Activated T-cell treated with anti-CD3 and anti-CD28 coated beads, Interleukin-2, amount 50 U/mL, for 4 hours (primary cell): ENCODE measurements around the gene SAP30. TPM values are rescaled to one million over a fixed set of nuclear protein-coding genes. Genes with fewer than 3 reads are reported as not detected.

Experiments
- ATAC-seq, 2 donors: fragments of 200-7000 bp; cut with Tn5 transposase; one replicate each; pipeline ENCODE4 v1.10.0; 2021
- DNase-seq: peaks from one replicate; pipeline ENCODE4 v3.0.0-alpha.2; 2020
- H3K27me3 Mint-ChIP-seq: one replicate; pipeline ENCODE4 v1.8.0; 2021; ENCODE audit warnings: low read depth, mixed read lengths
- H3K36me3 Mint-ChIP-seq: one replicate; pipeline ENCODE4 v1.8.0; 2022; ENCODE audit warnings: mixed read lengths; ENCODE audit not compliant: insufficient read depth
- H3K4me1 Mint-ChIP-seq: one replicate; pipeline ENCODE4 v1.8.0; 2021; ENCODE audit warnings: low read depth, mixed read lengths
- H3K4me3 Mint-ChIP-seq: one replicate; pipeline ENCODE4 v1.8.0; 2021; ENCODE audit warnings: mild to moderate bottlenecking, moderate library complexity, mixed read lengths
- H3K9me3 Mint-ChIP-seq: one replicate; pipeline ENCODE4 v1.8.0; 2021; ENCODE audit warnings: mixed read lengths
- total RNA-seq, 3 donors: library from RNA; stranded (reverse); gene quantifications; one replicate each; pipeline ENCODE4 v1.2.1, GENCODE V29; 2021

The SAP30 gene
- total RNA-seq, 3 donors from 2014 or later = 6.9 to 11.0 (median 10.7) TPM

DNA sequence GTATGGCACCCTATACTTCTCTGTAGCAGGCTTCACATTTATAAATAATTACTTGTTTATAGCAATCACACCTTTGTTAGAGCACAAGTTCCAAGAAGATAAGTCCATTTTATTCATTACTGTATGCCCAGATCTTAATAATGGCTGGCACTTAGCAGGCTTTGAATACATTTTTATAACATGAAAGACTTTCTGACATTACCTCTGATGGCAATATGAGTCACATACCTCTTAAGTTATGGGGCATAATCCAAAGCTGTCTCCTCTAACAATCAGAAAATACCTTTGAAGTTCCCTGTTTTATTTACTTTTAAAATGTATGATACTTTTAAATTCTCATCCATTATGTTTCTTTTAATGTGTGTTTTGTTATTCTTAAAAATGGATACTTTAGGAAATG lies 16.0 kb downstream of the SAP30 start:
- H3K9me3 Mint-ChIP-seq = no peaks in the 10 kb centered on the region
- ATAC-seq = no peak
- no peaks in the 10 kb centered on the region for H3K36me3 Mint-ChIP-seq
- no peak overlapping the region for H3K4me3 Mint-ChIP-seq
- DNase-seq = no peak
- H3K27me3 Mint-ChIP-seq = peaks cover 7% of the 10 kb centered on the region
- H3K4me1 Mint-ChIP-seq = no peaks in the 10 kb centered on the region

DNA sequence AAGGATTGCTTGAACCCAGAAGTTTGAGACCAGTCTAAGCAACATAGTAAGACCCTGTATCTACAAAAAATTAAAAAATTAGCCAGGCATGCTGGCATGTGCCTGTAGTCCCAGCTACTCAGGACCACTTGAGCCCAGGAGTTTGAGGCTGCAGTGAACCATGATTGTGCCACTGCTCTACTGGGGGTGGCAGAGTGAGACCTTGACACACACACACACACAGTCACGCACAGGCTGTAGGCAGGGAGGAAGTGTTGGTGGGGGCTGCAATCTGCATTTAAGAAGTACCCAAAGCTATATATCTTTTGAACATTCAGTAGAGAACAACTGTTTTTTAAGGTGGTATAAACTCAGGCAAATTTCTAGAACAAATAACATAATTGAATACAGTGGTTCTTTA lies 20.9 kb downstream of the SAP30 start:
- no peak for DNase-seq
- Mint-ChIP-seq H3K4me3 (no peak overlapping the region), H3K4me1 (no peaks in the 10 kb centered on the region), H3K36me3 (peaks cover 3% of the 10 kb centered on the region), H3K27me3 (peaks cover 2% of the 10 kb centered on the region), H3K9me3 (no peaks in the 10 kb centered on the region)
- no peak for ATAC-seq

DNA sequence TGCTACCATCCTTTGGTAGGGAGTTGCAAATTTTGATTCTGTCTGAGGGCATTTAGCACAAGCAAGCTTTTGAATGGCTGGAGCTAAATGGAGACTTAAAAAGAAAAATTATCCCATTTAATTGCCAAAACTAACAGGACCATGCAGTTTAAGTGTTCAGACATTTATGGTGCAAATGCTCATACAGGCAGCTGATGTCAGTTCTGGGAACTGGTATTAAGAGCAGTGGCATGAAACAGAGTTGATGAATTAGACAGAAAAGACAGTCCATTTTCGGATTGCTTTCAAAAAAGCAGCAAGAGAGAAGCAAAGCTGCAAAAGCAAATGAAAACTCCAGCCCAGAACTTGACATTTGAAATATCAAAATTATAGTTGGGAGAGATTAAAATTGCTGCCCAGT lies 26.9 kb downstream of the SAP30 start:
- Mint-ChIP-seq H3K4me3 (no peak overlapping the region), H3K27me3 (no peaks in the 10 kb centered on the region), H3K9me3 (no peaks in the 10 kb centered on the region), H3K36me3 (peaks cover 3% of the 10 kb centered on the region), H3K4me1 (no peaks in the 10 kb centered on the region)
- ATAC-seq (no peak), DNase-seq (no peak)

DNA sequence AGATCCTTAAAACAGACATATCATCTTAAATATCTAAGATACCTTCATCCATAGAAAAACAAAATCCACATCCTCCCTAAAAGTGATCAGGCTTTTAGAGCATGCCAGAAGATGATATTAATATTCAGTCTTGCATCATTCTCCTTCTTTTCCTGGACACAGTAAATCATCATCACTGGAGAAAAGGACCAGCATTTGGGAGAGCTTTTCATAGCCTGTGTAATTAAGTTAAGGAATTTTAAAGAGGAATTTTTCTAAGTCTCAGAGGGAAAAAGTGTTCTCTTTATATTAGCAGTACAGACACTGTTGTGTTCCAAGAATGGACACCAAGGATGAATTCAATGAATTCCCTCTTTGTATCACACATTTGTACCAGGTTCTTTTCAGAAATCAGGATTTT lies 27.5 kb downstream of the SAP30 start:
- no peak for ATAC-seq

DNA sequence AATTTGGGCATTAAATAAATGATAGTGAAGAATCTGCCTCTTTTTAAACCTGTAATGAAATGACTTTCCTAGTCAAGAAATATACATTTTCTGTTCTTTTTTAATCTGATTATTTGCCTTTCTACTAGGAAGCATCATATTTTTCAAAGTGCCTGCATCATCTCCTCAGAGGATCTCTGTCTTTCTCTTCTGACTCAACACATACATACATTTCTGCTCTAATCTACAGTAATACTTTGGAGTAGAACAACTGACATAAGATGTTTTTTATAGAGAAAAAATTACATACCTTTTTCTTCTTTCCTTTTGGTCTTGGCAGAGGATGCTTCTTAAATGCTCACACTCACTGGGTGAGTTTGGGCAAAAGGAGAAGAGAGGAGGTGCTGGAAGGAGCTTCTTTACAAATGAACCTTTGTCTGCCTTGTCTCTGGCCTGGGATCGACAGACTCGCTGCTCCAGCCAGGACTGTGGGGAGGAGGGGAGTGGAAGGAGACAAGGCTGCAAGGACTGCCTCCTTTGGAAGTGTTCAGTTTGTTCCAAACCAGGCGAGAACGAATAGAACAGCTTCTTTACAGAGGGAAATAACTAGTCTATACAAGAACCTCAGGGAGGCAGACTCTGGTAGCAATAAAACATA lies 28.1 kb downstream of the SAP30 start, which contains the start of gene SCRG1:
Gene SCRG1, minus strand, starts transcription at position 338 of the 637 bp plus-strand sequence. CDS start 7,702 bp downstream, outside the sequence.
- Mint-ChIP-seq H3K36me3 (peaks cover 3% of the 10 kb centered on the region), H3K4me3 (no peak within 1 kb of the TSS), H3K27me3 (no peaks in the 10 kb centered on the region), H3K4me1 (no peaks in the 10 kb centered on the region), H3K9me3 (no peaks in the 10 kb centered on the region)
- ATAC-seq (no peak), DNase-seq (no peak)

More for the DNA sequence above, 27.5 kb downstream of the SAP30 start:
- no peaks in the 10 kb centered on the region for H3K4me1 Mint-ChIP-seq
- H3K9me3 Mint-ChIP-seq = no peaks in the 10 kb centered on the region
- peaks cover 3% of the 10 kb centered on the region for H3K36me3 Mint-ChIP-seq
- DNase-seq = no peak
- H3K27me3 Mint-ChIP-seq = no peaks in the 10 kb centered on the region
- no peak overlapping the region for H3K4me3 Mint-ChIP-seq

DNA sequence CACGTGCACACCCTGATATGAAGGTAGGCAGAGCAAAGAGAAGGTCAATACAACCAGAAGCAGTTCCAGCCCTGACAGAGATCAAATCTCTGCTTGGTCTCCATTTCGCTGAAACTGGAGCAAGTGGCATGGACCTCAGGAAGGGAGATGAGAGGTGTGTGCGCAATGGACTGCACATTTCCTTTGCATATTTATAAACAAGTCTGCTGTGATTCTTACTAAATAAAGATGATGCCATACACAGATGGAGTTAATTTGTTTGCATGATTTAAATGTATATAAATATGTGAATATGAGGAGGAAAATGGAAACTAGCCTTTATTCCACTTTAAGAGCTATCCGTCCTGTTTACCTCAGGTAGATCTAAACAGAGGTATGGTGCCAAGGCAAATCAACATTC lies 30.3 kb downstream of the SAP30 start:
- H3K27me3 Mint-ChIP-seq = no peaks in the 10 kb centered on the region
- H3K36me3 Mint-ChIP-seq = no peaks in the 10 kb centered on the region
- peaks cover 1% of the 10 kb centered on the region for H3K4me1 Mint-ChIP-seq
- no peak for DNase-seq
- no peak for ATAC-seq
- no peaks in the 10 kb centered on the region for H3K9me3 Mint-ChIP-seq
- H3K4me3 Mint-ChIP-seq = no peak overlapping the region

DNA sequence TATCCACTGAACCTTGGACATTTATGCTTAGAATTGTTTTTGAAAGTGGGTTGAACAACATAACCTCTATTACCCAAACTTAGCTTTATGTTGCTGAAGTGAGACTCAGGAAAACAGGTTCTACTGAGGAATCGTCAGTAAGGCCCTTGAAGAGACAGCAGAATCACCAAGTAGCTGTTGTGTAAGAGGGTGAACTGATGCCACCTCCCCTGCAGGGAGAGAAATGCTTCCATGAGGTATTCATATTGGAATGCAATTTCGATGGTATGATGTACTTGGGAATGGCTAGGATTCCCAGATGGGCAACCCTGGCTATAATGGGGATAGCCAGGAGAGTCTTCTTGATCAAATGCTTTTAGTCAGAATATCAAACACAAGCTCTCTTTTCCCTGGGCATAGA lies 32.3 kb downstream of the SAP30 start:
- H3K9me3 Mint-ChIP-seq = no peaks in the 10 kb centered on the region
- DNase-seq = no peak
- peaks cover 1% of the 10 kb centered on the region for H3K4me1 Mint-ChIP-seq
- no peaks in the 10 kb centered on the region for H3K36me3 Mint-ChIP-seq
- no peaks in the 10 kb centered on the region for H3K27me3 Mint-ChIP-seq
- ATAC-seq = no peak
- H3K4me3 Mint-ChIP-seq = no peak overlapping the region

DNA sequence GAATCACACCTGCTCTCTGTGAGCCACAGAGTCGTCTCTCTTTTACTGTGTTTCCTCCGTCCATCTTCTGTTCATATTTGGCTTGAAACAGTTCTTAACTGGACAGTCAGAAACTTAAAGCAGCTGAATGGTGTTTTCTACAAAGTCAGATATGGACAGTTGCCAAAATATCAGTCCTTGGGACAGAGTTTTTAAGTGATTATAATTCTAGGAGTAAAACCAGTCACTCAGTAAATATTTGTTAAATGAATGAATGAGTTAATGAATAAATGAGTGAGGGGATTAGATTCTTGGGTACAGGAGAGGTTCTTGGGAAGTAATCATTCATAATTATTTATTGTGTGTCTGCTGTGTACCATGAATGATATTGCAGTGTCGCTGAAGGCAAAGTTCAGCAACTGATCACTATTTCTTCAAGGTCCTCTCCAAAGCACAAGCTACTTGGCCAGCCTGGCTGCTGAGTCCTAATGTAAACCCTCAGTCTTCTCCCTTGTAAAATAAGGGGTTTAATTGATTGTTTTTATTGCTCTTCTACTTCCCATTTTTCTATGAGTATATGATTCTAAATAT lies 33.6 kb downstream of the SAP30 start:
- no peak for DNase-seq

DNA sequence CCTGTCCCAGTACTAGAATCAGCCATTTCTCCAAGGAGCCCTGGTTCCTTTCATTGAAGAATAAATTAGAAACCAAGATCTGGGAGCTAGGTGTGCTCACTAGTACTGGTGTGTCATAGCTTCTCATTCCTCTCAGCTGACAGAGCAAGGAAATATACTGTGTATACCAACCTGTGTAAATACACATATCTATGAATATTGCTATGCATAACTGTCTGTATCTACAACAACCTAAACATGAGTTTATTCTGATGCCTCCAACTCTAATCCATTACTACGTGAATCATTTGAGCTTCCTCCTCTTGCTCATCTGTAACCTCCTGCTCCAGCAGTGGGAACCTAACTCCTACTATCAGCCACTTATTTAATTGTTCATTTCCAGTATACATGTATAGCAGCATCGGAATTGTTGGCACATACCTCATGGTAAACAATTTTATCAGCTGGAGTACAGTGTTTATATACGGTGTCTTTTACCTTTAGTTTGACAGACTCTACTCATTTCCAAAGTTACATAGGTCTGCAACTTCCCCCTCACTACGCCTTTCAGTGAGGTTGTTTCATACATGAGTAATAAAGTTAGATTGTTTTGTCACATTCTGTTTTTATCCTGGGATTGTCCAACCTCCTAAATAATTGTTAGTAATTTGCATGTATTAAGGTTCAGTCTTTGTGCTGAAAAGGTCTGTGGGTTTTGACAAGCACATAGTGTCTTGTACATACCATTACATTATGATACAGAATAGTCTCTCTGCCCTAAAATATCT lies 35.3 kb downstream of the SAP30 start:
- Mint-ChIP-seq H3K4me1 (peaks cover 1% of the 10 kb centered on the region), H3K4me3 (no peak overlapping the region), H3K27me3 (no peaks in the 10 kb centered on the region), H3K9me3 (no peaks in the 10 kb centered on the region), H3K36me3 (no peaks in the 10 kb centered on the region)
- DNase-seq (no peak), ATAC-seq (peak in 1 of 2 donors; percentile 35)

More for the DNA sequence above, 33.6 kb downstream of the SAP30 start:
- H3K36me3 Mint-ChIP-seq = no peaks in the 10 kb centered on the region
- no peaks in the 10 kb centered on the region for H3K27me3 Mint-ChIP-seq
- H3K9me3 Mint-ChIP-seq = no peaks in the 10 kb centered on the region
- no peak overlapping the region for H3K4me3 Mint-ChIP-seq
- no peak for ATAC-seq
- H3K4me1 Mint-ChIP-seq = peaks cover 1% of the 10 kb centered on the region

DNA sequence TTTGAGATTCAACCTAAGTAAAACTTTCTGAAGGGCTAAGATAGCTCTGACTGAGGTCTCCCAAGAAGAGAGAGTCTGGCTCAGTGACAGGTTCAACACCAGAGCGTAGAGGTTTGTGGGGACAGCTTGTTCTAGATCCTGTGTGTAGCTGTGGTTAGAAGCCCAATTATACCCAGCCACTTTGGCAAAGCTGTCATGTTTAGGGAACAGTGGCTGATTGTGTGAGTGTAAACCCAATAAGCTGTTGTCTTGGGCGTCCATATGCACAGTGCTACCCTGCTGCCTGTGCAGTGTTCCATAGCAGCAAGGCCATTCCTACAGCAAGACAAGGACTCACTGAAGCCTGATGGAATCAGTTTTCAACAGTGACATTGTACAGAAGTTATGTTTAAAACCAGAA lies 39.3 kb downstream of the SAP30 start:
- peaks cover 1% of the 10 kb centered on the region for H3K4me1 Mint-ChIP-seq

DNA sequence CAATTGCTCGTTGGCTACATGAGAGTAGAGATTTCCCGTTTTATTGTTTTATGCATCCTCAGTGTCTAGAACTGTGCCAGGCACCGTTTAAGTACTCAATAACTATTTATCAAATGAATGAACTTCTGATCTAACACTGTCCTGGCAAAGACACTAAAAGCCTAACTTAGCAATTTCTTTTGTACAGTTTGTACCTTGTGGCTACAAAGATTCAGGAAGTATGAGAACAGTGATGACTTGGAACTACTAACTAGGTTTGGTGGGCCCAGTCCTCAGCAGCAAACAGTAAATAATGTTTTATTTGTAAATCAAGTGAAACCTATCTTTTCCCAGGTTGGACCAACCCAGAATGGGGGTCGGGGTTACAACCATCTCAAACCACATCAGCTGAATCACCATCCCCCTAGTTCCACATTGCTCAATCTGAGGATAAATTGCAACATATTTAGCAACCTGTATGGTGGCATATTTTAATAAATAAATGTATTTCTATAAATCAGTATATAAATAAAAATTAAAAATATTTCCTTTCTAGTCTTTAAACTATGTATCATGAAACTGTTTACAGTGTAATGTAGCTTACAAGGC lies 40.4 kb downstream of the SAP30 start:
- Mint-ChIP-seq H3K4me3 (no peak overlapping the region), H3K36me3 (no peaks in the 10 kb centered on the region), H3K4me1 (no peaks in the 10 kb centered on the region), H3K9me3 (no peaks in the 10 kb centered on the region), H3K27me3 (no peaks in the 10 kb centered on the region)
- no peak for ATAC-seq
- DNase-seq = no peak

More for the DNA sequence above, 39.3 kb downstream of the SAP30 start:
- no peaks in the 10 kb centered on the region for H3K27me3 Mint-ChIP-seq
- H3K36me3 Mint-ChIP-seq = no peaks in the 10 kb centered on the region
- ATAC-seq = no peak
- no peaks in the 10 kb centered on the region for H3K9me3 Mint-ChIP-seq
- no peak overlapping the region for H3K4me3 Mint-ChIP-seq
- DNase-seq = no peak

DNA sequence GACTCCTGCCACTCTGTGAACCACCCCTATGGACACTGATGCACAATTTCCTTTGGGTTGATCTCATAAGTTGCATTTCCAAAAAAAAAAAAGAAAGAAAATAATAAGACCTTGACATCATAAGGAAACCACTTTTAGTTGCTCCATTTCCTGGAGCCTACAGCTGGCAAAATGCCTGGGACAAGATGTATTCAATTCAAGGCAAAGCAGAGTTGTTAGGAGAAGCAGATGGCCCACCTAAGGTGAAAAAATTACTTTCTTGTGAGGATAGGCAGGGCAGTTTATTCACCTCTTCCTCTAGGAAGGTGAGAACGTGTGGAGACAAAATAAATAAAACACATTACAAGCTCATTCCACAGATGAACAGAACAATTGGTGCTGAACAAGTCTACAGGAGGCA lies 42.3 kb downstream of the SAP30 start:
- no peaks in the 10 kb centered on the region for H3K27me3 Mint-ChIP-seq
- no peak overlapping the region for H3K4me3 Mint-ChIP-seq
- DNase-seq = no peak

DNA sequence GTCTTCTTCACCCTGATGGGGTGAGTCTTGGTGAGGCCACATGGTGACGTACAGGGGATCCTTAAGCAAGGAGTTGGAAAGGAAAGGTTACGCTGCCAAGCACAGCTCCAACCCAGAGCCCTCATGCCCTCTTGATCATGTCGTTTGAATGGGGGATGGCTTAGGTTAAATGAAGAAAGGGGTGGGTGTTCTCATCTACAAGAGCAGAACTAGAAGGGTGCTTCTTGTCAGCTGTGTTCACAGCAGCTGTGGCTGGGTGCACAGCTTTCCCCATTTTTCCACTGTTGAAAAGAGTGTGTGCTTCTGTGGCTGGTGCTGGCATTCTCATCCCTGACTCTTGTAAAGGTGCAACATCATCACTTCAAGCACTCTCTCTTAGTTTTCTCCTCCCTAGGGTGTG lies 43.7 kb downstream of the SAP30 start:
- no peak for ATAC-seq
- H3K4me1 Mint-ChIP-seq = no peaks in the 10 kb centered on the region
- no peak overlapping the region for H3K4me3 Mint-ChIP-seq

More for the DNA sequence above, 42.3 kb downstream of the SAP30 start:
- no peak for ATAC-seq
- Mint-ChIP-seq H3K9me3 (no peaks in the 10 kb centered on the region), H3K4me1 (no peaks in the 10 kb centered on the region), H3K36me3 (no peaks in the 10 kb centered on the region)

DNA sequence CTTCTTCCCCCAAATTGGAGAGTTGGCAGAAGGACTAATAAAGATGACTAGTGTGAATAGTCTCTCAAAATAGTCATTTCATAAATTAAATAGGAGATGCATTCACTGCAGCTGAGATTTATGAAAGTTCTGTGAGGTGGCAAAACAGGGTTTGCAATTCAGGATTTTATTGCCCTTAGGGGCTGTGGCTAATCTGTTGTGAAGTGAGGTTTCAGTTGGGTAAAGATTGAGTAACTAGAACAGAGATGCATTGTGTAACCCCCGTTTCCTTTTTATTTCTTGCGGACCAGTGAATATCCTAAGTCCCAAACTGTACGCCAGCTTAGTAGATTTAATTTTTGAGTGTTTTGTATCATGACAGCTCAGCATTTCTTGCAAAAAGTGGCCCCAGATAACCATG lies 44.3 kb downstream of the SAP30 start:
- no peaks in the 10 kb centered on the region for H3K9me3 Mint-ChIP-seq
- DNase-seq (no peak), ATAC-seq (no peak)
- H3K36me3 Mint-ChIP-seq = no peaks in the 10 kb centered on the region
- H3K4me1 Mint-ChIP-seq = no peaks in the 10 kb centered on the region
- H3K27me3 Mint-ChIP-seq = no peaks in the 10 kb centered on the region
- H3K4me3 Mint-ChIP-seq = no peak overlapping the region

More for the DNA sequence above, 43.7 kb downstream of the SAP30 start:
- Mint-ChIP-seq H3K36me3 (no peaks in the 10 kb centered on the region), H3K9me3 (no peaks in the 10 kb centered on the region), H3K27me3 (no peaks in the 10 kb centered on the region)
- DNase-seq = no peak
